GM10266 (cell line): Measurements from ENCODE around the gene KNDC1.
A peak's percentile ranks its signal among the peaks of the same experiment; 100 is the strongest.

ENCODE experiments used
- DNase-seq: peaks from one replicate; pipeline ENCODE4 v3.0.0; 2012; ENCODE audit errors: extremely low spot score
- TF ChIP-seq, protein P1 (sequence below): IDR thresholded peaks from 2 replicates; pipeline ENCODE4 v1.5.1; 2012; ENCODE audit warnings: mild to moderate bottlenecking, low read depth; ENCODE audit not compliant: control insufficient read depth, insufficient read depth; ENCODE audit errors: missing control alignments

Gene KNDC1

DNA sequence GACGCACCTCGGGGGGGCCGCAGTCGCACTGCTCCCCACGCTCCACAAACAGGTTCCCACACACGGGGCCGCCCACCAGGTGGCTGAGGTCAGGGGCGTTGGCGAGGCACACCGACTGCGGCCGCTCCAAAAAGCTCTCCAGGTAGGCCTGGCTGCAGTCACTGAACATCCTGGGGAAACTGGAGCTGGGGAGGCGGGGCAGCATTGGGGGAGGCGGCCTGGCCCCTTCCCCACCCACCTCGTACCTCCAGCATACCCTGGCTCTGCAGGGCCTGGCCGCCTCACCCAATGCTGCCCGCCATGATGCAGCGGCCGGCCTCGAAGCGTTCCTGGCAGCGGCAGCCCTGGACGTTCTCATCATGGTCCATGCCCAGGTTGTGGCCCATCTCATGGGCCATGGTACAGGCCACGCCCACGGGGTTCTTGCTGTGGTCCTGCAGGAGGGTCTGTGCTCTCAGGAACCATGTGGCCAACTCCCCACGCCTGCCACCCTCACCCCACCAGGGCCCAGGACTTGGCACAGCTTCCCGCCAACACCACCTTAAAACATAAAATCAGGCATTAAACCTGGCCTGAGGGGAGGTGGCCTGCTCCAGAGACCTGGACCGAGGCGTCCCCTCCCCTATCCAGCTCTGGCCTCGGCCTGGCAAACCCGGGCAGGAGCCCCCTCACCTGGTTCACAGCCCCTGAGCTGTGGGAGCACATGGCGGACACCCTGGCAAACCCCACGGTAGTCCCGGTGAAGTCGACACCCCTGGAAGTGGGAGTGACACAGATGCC is 111.7 kb downstream of the KNDC1 start:
- TF ChIP-seq, protein P1, sequence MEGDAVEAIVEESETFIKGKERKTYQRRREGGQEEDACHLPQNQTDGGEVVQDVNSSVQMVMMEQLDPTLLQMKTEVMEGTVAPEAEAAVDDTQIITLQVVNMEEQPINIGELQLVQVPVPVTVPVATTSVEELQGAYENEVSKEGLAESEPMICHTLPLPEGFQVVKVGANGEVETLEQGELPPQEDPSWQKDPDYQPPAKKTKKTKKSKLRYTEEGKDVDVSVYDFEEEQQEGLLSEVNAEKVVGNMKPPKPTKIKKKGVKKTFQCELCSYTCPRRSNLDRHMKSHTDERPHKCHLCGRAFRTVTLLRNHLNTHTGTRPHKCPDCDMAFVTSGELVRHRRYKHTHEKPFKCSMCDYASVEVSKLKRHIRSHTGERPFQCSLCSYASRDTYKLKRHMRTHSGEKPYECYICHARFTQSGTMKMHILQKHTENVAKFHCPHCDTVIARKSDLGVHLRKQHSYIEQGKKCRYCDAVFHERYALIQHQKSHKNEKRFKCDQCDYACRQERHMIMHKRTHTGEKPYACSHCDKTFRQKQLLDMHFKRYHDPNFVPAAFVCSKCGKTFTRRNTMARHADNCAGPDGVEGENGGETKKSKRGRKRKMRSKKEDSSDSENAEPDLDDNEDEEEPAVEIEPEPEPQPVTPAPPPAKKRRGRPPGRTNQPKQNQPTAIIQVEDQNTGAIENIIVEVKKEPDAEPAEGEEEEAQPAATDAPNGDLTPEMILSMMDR, result no peak
- no peak for DNase-seq

DNA sequence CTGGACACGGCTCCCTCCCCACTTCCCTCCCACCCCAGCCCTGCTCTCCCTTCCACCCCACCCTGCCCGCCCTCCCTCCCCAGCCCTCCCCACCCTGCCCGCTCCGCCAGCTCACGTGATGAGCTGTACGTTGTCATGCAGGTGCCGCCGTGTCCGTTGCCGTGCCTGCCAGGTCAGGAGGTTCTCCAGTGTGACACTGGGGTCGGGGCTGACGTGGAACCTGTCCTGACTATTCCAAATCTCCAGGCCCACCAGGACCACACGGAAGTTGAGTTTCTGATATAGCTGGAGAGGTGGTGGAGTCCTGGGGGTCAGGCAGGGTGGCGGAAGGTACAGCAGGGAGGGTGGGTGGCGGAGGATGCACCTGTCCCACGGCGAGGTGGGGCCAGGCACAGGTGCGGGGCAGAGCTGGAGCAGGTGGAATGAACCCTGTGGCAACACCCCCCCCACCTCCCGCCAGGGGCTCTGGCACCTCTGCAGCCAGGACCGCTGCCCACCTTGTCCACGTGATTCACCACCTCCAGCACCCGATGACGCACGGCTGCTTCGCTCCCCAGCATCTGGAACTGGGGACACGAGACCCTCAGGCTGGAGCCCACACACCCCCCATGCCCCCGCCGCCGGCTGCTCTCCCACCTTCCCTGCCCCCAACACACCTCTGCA is 112.4 kb downstream of the KNDC1 start:
- no peak for DNase-seq
- TF ChIP-seq, protein P1, result no peak

DNA sequence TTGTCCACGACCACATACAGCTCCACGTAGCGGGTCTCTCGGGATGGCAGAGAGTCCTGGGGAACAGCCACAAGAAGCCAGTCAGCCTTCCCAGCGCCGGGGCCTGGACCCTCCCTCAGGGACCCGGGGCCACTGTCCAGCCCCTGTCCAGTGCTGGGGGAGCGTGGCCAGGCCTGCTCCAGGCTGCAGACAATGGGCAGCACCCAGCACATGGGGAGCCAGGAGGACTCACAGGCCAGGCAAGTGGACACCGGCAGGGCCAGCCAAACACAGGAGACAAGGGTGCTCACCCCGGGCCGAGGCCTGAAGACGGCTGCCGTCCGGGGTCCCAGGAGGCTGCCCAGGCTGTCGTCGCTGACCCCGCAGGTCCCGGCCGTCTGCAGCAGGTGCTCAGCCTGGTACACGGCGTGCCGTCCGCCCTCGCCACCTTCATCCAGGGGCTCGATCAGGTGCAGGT is 113.0 kb downstream of the KNDC1 start:
- TF ChIP-seq, protein P1, result no peak
- DNase-seq, result no peak

DNA sequence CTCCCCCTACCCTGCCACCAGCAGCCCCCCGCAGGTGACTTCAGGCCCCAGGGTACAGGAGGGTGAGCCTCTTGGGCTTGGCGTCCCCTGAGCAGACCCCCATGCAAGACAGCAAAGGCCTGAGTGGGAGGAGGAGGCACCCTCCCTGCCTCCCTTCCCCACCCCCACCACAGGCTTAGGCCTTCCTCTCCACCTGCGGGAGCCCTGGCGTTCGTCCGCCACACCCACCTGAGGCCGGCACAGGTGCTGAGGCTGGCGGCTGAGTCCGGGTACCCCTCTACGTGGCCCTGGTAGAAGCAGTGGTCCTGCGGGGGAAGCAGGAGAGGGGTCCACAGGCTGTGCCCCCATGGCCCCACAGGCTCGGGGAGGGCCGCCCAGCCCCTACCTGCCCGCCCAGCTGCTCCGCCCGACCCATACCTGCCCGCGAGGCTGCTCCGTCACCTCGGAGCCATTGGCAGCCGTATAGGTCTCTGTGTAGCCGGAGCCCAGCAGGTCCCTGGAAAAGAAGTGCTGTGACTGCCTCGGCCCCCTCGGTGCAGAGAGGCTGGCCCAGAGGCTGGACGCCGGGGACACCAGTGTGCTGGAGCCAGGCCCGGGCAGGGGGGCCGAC is 113.6 kb downstream of the KNDC1 start:
- TF ChIP-seq, protein P1, result no peak
- DNase-seq, result no peak

DNA sequence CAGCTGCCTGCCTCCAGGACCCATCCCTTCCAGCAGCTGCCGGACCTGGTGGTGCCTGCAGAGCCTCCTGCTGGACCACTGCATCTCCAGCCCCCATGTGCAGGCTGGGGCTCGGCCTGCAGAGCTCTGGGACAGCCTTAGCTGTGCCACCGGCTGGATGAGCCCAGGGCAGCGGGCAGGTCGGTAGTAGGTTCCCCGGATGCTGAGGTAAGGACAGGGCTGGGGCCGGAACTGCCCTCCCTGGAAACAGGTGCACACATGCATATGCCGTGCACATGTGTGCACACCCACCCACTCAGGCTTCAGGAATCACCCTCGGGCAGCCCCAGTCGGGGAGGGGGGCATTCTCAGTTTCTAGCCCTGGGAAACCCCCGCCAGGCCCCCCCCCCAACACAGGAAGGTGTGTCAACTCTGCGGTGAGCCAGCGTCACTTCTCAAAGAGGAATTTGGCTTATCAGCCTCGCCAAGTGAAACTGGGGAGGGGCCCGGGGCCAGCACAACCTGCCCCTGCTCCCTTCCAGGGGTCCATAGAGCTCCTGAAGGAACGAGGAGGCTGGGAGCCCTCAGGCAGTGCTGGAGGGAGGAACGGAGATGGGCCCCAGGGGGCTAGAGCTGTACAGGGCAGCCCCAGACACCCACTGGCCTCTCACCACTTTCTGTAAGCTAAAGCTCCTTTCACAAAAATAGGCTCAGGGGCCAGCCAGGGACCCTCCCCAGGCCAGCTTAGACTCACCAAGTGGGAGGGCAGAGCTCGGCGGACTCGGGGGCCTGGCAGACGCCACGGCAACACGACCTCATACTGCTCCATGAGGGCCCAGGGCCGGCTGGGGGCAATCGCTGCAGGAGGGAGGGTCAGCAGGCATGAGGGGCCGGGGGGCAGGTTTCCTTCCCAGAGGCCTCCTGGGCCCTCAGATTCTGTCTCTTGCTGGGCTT is 115.0 kb downstream of the KNDC1 start:
- DNase-seq, result peak; percentile 93
- TF ChIP-seq, protein P1, result no peak

DNA sequence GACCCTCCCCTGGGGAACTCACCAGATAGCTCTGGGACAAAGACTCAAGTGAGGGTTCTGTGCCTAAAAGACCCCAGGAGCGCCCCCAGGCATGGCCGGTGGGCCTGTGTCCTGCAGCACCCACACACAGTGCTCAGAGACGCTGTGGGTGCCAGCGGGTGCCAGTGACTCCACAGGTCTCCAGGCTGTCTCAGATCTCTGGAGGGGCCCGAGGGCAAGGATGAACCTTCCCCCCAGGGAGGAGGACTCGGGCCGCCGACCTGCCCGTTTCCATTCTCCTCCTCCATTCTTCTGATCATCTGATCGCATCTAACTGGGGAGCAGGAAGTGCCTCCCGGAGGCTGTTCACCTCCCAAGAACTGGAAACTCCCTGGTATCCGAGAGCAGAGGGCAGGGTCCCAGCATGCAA is 115.7 kb downstream of the KNDC1 start:
- peak; percentile 77 for DNase-seq
- TF ChIP-seq, protein P1, result peak; percentile 51
